ENCODE data around the gene ENTR1. TPM values are rescaled to one million over a fixed set of nuclear protein-coding genes. Genes with fewer than 3 reads are reported as not detected.

Gene ENTR1
- total RNA-seq, 2 experiments from 2014 or later = 55.7 to 55.8 TPM

GRCh38 chr9:136402067-136402466 is 8.3 kb downstream of the ENTR1 start:
- POLR2A ChIA-PET = no interaction called here
- CTCF ChIA-PET = interaction anchor here (0.6 to 4.0 kb wide), 3 partner anchors 8 to 720 kb away, joined by 3 to 24 read pairs (median 5); partner anchors contain the start of genes ENTR1 and PMPCA

GRCh38 chr9:136401173-136401922 is 9.1 kb downstream of the ENTR1 start:
- ChIA-PET CTCF (interaction anchor here (0.6 to 4.0 kb wide), 5 partner anchors 9 to 721 kb away, joined by 3 to 24 read pairs (median 5); partner anchors contain the start of genes DNLZ, ENTR1 and PMPCA), POLR2A (interaction anchor here (1.2 to 1.3 kb wide), 2 partner anchors 8 to 38 kb away, joined by 5 to 11 read pairs; partner anchors contain the start of genes DNLZ, ENTR1 and PMPCA)

GRCh38 chr9:136400038-136400834 is 10.2 kb downstream of the ENTR1 start, which contains the start of gene SNAPC4:
TSS of gene SNAPC4 (minus strand) at chr9:136400170. CDS start at chr9:136398428, 1,742 bp downstream.
- POLR2A ChIA-PET = interaction anchor here (1.2 to 1.3 kb wide), 2 partner anchors 9 to 37 kb away, joined by 5 to 11 read pairs; partner anchors contain the start of genes DNLZ, ENTR1 and PMPCA
- CTCF ChIA-PET = interaction anchor here (0.7 to 4.0 kb wide), 5 partner anchors 8 to 37 kb away, joined by 3 to 24 read pairs (median 5); partner anchors contain the start of genes DNLZ, ENTR1 and PMPCA

- ChIA-PET CTCF (interaction anchor here (0.6 to 4.0 kb wide), 4 partner anchors 11 to 235 kb away, joined by 4 to 24 read pairs (median 10); partner anchors contain the start of genes DNLZ, ENTR1 and PMPCA), POLR2A (no interaction called here)
These were observed 11.0 kb downstream of the ENTR1 start for GRCh38 chr9:136399176-136400037.

- POLR2A ChIA-PET = interaction anchor here (0.6 kb wide), 1 partner anchor 28 kb away, joined by 4 read pairs; no protein-coding TSS in a partner anchor
- CTCF ChIA-PET = interaction anchor here (2.6 to 4.0 kb wide), 2 partner anchors 12 to 35 kb away, joined by 9 to 24 read pairs; partner anchors contain the start of genes DNLZ, ENTR1 and PMPCA
These were observed 12.1 kb downstream of the ENTR1 start for GRCh38 chr9:136398286-136398685.

- ChIA-PET POLR2A (no interaction called here), CTCF (interaction anchor here (2.6 kb wide), 1 partner anchor 34 kb away, joined by 9 read pairs; the partner anchor contains the start of gene DNLZ)
These were observed 12.8 kb downstream of the ENTR1 start for GRCh38 chr9:136397643-136398042.

GRCh38 chr9:136396219-136396515 is 14.2 kb downstream of the ENTR1 start:
- ChIA-PET CTCF (interaction anchor here (2.6 kb wide), 1 partner anchor 33 kb away, joined by 9 read pairs; the partner anchor contains the start of gene DNLZ), POLR2A (no interaction called here)

- ChIA-PET CTCF (interaction anchor here (2.6 kb wide), 1 partner anchor 32 kb away, joined by 9 read pairs; the partner anchor contains the start of gene DNLZ), POLR2A (no interaction called here)
These were observed 14.8 kb downstream of the ENTR1 start for GRCh38 chr9:136395345-136396218.

- CTCF ChIA-PET = no interaction called here
- POLR2A ChIA-PET = no interaction called here
These were observed 15.4 kb downstream of the ENTR1 start for GRCh38 chr9:136395020-136395340.

GRCh38 chr9:136394312-136395019 is 15.9 kb downstream of the ENTR1 start:
- CTCF ChIA-PET = no interaction called here

GRCh38 chr9:136393531-136393930 is 16.9 kb downstream of the ENTR1 start:
- ChIA-PET POLR2A (no interaction called here), CTCF (interaction anchor here (1.2 kb wide), 1 partner anchor 10 kb away, joined by 3 read pairs; no protein-coding TSS in a partner anchor)

More at GRCh38 chr9:136394312-136395019, 15.9 kb downstream of the ENTR1 start:
- POLR2A ChIA-PET = no interaction called here

GRCh38 chr9:136392538-136393449 is 17.6 kb downstream of the ENTR1 start:
- CTCF ChIA-PET = interaction anchor here (1.2 to 1.5 kb wide), 2 partner anchors 8 to 11 kb away, joined by 3 to 5 read pairs; no protein-coding TSS in a partner anchor
- POLR2A ChIA-PET = no interaction called here

GRCh38 chr9:136391737-136392537 is 18.5 kb downstream of the ENTR1 start:
- ChIA-PET CTCF (interaction anchor here (1.5 kb wide), 1 partner anchor 9 kb away, joined by 5 read pairs; no protein-coding TSS in a partner anchor), POLR2A (no interaction called here)

- CTCF ChIA-PET = no interaction called here
- POLR2A ChIA-PET = no interaction called here
These were observed 21.0 kb downstream of the ENTR1 start for GRCh38 chr9:136389396-136389795.

GRCh38 chr9:136387217-136387616 is 23.2 kb downstream of the ENTR1 start:
- POLR2A ChIA-PET = no interaction called here
- CTCF ChIA-PET = interaction anchor here (2.0 kb wide), 1 partner anchor 17 kb away, joined by 5 read pairs; no protein-coding TSS in a partner anchor
